Adrenal gland (tissue), 5 donors: ENCODE measurements around the gene GLIS1.

ENCODE experiments used
- CTCF ChIP-seq, 6 experiments: fragments of 450-650 bp in 4 of 6; fragments of 200-600 bp in 2 of 6; sonication (generic) in 1 of 6; IDR thresholded peaks; 1 replicate in 5 of 6; 2 replicates in 1 of 6; pipeline versions ENCODE4 v1.5.1 to v1.8.0; 2016 to 2021; ENCODE audit warnings: antibody characterized with exemption in 6 of 6, mild to moderate bottlenecking in 2 of 6, moderate library complexity in 1 of 6
- POLR2A ChIP-seq, 2 donors: fragments of 450-650 bp; IDR thresholded peaks; one replicate each; pipeline ENCODE4 v1.6.1; 2017; ENCODE audit warnings: antibody characterized with exemption in 2 of 2, mild to moderate bottlenecking in 2 of 2, moderate library complexity in 1 of 2
- donor health status: DM: no; HTN: no; CAD: no.

GRCh38 chr1:53727461-53728092 is 11.4 kb downstream of the GLIS1 start:
- TF ChIP-seq CTCF (IDR thresholded peaks at IDR 0.05) (no peak), POLR2A (IDR thresholded peaks at IDR 0.05) (no peak)
